ENCODE measurements around the gene DOC2A.

The DOC2A gene

DNA sequence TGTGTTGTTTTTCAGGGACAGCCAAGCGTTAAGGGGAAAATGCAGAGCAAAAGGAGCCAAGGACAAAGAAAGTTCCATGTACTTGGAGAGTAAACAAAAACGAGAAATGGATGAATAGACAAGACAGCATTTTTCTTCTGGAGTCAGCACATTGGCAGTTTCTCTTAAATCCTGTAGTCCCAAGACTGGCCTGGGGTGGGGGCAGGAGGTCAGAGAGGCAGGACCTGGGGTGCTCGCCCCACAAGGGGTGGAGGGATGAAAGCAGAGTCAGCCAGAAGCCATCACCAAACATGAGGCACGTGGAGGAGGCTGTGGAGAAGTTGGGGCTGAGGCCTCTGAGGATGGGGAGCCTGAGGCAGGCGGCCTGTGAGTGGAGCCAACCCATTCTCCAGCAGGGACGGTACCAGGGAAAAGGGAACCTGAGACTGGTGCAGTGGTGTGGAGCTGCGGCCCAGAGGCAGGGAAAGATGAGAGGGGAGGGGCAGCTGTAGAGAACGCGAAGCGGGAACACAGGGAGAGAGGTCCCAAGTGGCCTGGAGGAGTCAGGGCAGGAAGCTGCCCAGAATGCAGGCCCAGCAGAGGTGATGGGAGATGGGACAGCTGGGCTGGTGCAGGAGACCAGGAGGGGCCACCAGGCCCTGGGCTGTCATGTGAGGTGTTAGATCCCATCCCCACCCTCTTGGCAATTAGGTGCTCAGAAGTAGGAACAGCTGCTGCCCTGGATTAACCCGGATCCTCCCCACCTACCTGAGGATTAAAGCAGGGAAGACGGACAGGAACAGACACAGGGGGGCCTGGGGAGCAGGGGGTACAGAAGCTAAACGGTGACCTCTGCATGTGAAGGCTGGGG is 17.0 kb upstream of the DOC2A start:
- in situ Hi-C loops (cut with MboI; ENCODE audit: low sequenced_read_pairs) = loop anchor here (10.0 kb wide), 1 partner anchor 323 kb away; no protein-coding TSS in a partner anchor

DNA sequence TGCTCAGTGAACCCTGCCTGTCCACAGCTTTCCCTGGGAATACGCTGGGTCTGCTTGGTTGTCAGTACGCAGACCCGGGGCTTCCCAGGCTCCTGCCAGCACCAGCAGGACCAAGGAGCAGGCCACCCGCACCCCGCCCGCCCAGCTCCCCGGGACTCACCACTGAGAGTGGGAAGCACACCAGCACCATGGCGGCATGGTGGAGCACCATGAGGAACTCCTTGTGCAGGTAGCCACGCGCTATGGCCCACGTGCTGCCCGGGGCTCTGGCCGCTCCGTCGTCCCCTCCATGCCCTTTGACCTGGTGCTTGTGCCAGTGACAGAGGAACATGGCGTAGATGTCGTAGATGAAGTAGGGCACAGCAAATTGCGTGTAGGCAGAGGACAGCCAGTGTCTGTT is 15.6 kb upstream of the DOC2A start:
- in situ Hi-C loops (cut with MboI; ENCODE audit: low sequenced_read_pairs) = loop anchor here (10.0 kb wide), 1 partner anchor 322 kb away; no protein-coding TSS in a partner anchor

DNA sequence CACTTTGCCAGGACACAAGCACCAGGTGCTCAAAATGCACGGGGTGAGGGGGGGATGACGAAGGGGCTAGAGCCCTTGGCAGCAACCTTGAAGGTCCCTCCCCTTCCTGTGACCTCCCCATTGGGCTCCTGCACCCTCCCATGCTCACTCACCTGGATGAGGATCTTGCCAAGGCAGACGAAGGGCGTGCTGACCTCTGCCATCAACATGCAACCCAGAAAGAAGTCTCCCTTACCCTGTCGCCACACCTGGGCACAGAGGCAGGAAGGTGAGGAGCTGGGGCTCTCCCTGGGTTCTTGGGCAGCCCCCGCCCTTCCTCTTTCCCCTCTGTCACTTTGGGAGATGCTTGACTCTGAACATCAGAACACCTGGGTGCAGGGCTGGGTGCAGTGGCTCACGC is 14.7 kb upstream of the DOC2A start:
- in situ Hi-C loops (cut with MboI; ENCODE audit: low sequenced_read_pairs) = loop anchor here (10.0 kb wide), 1 partner anchor 321 kb away; no protein-coding TSS in a partner anchor

DNA sequence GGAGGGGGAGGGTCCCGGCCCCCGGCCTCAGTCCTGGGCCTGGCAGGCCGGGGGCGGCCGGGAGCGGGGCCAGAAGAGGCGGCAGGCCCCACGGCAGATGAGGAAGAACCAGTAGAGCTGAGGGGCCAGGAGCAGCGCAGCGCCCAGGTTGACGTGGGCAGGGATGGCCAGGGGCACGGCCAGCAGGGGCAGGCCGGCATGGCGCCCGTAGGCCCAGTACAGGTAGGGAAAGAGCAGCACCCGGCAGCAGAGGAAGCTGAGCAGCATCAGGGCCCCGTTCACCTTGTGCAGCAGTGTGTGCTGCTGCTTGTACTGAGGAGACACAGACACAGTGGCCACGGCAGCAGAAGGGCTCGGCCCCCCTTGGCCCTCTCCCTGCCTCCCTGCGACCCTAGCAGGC is 14.3 kb upstream of the DOC2A start:
- in situ Hi-C loops (cut with MboI; ENCODE audit: low sequenced_read_pairs) = loop anchor here (10.0 kb wide), 1 partner anchor 320 kb away; no protein-coding TSS in a partner anchor

- in situ Hi-C loops (cut with MboI; ENCODE audit: low sequenced_read_pairs) = loop anchor here (10.0 to 25.0 kb wide), 2 partner anchors 320 to 912 kb away; no protein-coding TSS in a partner anchor
Measured at GRCh38 chr16:30024451-30024850, 13.6 kb upstream of the DOC2A start.

DNA sequence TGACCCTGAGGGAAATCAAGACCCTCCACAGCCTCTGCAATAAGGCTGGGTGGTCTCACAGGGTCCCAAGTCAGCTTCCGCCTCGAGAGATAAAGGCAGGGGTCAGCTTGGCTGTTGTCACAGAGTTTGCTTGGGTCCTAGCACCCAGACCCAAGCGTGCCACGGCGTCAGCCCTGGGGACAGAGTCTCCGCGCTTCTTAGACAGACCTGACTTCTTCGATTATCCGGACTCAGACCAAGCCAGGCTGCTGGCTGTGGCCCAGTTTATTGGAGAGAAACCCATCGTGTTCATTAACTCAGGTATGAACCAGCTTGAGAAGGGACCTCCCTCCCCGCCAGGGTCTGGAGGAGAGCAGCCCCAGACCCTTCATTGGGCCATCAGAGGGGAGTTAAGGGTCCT is 12.8 kb upstream of the DOC2A start:
- in situ Hi-C loops (cut with MboI; ENCODE audit: low sequenced_read_pairs) = loop anchor here (10.0 to 25.0 kb wide), 2 partner anchors 319 to 911 kb away; no protein-coding TSS in a partner anchor

GRCh38 chr16:30022887-30023286 is 12.1 kb upstream of the DOC2A start, which contains the start of gene C16orf92:
Gene C16orf92 (plus strand): TSS chr16:30023198. CDS start chr16:30023341, 143 bp downstream.
- in situ Hi-C loops (cut with MboI; ENCODE audit: low sequenced_read_pairs) = loop anchor here (10.0 to 25.0 kb wide), 2 partner anchors 318 to 911 kb away; no protein-coding TSS in a partner anchor

- in situ Hi-C loops (cut with MboI; ENCODE audit: low sequenced_read_pairs) = loop anchor here (25.0 kb wide), 1 partner anchor 906 kb away; no protein-coding TSS in a partner anchor
Measured at GRCh38 chr16:30018731-30019158, 7.9 kb upstream of the DOC2A start.

DNA sequence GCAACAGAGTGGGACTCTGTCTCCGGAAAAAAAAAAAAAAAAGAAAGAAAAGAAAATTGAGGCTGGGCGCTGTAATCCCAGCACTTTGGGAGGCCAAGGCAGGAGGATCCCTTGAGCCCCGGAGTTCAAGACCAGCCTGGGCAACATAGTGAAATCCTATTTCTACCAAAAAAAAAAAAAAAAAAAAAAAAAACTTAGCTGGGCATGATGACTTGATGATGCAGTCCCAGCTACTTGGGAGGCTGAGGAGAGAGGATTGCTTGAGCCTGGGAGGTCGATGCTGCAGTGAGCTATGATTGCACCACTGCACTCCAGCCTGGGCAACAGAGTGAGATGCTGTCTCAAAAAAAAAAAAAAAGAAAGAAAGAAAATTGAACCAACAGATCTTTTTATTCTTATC is 7.1 kb upstream of the DOC2A start:
- in situ Hi-C loops (cut with MboI; ENCODE audit: low sequenced_read_pairs) = loop anchor here (25.0 kb wide), 1 partner anchor 906 kb away; no protein-coding TSS in a partner anchor

- in situ Hi-C loops (cut with MboI; ENCODE audit: low sequenced_read_pairs) = loop anchor here (25.0 kb wide), 1 partner anchor 905 kb away; no protein-coding TSS in a partner anchor
Measured at GRCh38 chr16:30017277-30017656, 6.4 kb upstream of the DOC2A start.

GRCh38 chr16:30016555-30017276 is 5.9 kb upstream of the DOC2A start:
- in situ Hi-C loops (cut with MboI; ENCODE audit: low sequenced_read_pairs) = loop anchor here (25.0 kb wide), 1 partner anchor 904 kb away; no protein-coding TSS in a partner anchor

GRCh38 chr16:30015450-30015849 is 4.6 kb upstream of the DOC2A start:
- in situ Hi-C loops (cut with MboI; ENCODE audit: low sequenced_read_pairs) = loop anchor here (25.0 kb wide), 1 partner anchor 903 kb away; no protein-coding TSS in a partner anchor

- in situ Hi-C loops (cut with MboI; ENCODE audit: low sequenced_read_pairs) = loop anchor here (25.0 kb wide), 1 partner anchor 900 kb away; no protein-coding TSS in a partner anchor
Measured at GRCh38 chr16:30012598-30012997, 1.8 kb upstream of the DOC2A start.

- in situ Hi-C loops (cut with MboI; ENCODE audit: low sequenced_read_pairs) = loop anchor here (25.0 kb wide), 1 partner anchor 900 kb away; no protein-coding TSS in a partner anchor
Measured at GRCh38 chr16:30011714-30012504, 1.1 kb upstream of the DOC2A start.

- in situ Hi-C loops (cut with MboI; ENCODE audit: low sequenced_read_pairs) = loop anchor here (25.0 kb wide), 1 partner anchor 898 kb away; no protein-coding TSS in a partner anchor
Measured at GRCh38 chr16:30009990-30010843, 610 bp downstream of the DOC2A start.

DNA sequence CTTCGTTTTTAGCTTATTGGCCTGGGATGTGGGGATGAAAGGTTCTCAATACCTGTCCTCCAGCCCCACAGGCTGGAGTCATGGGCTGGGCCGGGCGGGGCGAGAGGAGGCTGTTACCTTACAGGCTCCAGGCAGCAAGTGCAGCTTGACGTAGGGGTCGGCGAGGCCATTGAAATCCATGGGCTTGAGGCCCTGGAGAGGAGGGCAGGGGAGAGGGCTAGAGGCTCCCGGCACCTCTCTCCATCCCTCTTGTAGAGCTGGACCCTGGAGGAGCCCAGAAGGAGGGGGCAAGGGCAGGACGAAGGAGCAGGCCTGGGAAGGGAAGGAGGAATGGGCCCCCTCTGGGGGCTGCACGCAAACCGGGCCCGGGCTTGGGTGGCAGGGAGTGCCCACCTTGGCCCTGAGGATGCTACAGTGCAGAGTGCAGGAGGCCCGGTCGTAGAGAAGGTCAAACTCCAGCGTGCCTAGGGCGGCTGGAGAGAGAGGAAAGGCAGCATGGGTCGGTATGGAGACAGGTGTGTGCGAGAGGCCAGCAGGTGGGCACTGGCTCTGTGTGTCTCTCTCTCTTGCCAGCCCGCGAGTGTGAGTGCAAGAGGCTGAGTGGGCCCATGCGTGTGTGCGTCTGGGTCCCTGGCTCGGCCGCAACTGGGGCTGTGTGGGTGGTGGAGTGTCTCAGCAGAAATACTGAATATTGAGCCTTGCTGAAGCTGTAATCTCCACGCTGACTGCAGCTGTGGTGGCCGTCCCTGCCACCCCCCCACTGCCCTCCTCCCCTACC is 1.6 kb downstream of the DOC2A start:
- in situ Hi-C loops (cut with MboI; ENCODE audit: low sequenced_read_pairs) = loop anchor here (25.0 kb wide), 1 partner anchor 897 kb away; no protein-coding TSS in a partner anchor

- in situ Hi-C loops (cut with MboI; ENCODE audit: low sequenced_read_pairs) = loop anchor here (25.0 kb wide), 1 partner anchor 895 kb away; no protein-coding TSS in a partner anchor
Measured at GRCh38 chr16:30007378-30007895, 3.4 kb downstream of the DOC2A start.
